Peyer's patch (tissue), 4 donors: ENCODE results near the gene MYH11. TPM values are rescaled to one million over a fixed set of nuclear protein-coding genes. Genes with fewer than 3 reads are reported as not detected.
"Not testable (repeated sequence)": the region's sequence is repeated elsewhere in the genome, so short reads cannot be mapped to it uniquely, and the experiment has no call there.

Source experiments
- DNase-seq, 3 donors: peaks; one replicate each; pipeline ENCODE4 v3.0.0-alpha.2; 2017 to 2019
- H3K27ac ChIP-seq, 4 donors: fragments of 200-600 bp; sonication (generic); one replicate each; pipeline ENCODE4 v1.5.1; 2016 to 2019
- H3K27me3 ChIP-seq, 2 donors: fragments of 200-600 bp; sonication (generic); one replicate each; pipeline ENCODE4 v1.5.1; 2019
- H3K36me3 ChIP-seq, 3 donors: fragments of 200-600 bp; sonication (generic); one replicate each; pipeline ENCODE4 v1.5.1; 2016 to 2019
- H3K4me1 ChIP-seq, 4 donors: fragments of 200-600 bp; sonication (generic); one replicate each; pipeline ENCODE4 v1.5.1; 2016 to 2019
- H3K4me3 ChIP-seq, 4 donors: fragments of 200-600 bp; sonication (generic); 1 replicate in 3 of 4; 2 replicates in 1 of 4; pipeline ENCODE4 v1.5.1; 2016 to 2019; ENCODE audit warnings: mild to moderate bottlenecking in 1 of 4
- H3K9me3 ChIP-seq, 4 donors: fragments of 200-600 bp; sonication (generic); one replicate each; pipeline ENCODE4 v1.5.1; 2016 to 2019; ENCODE audit warnings: mild to moderate bottlenecking in 1 of 4
- CTCF ChIP-seq, 6 experiments: fragments of 450-650 bp in 4 of 6; fragments of 200-600 bp in 2 of 6; sonication (generic) in 1 of 6; IDR thresholded peaks; one replicate each; pipeline ENCODE4 v1.5.1; 2017 to 2019; ENCODE audit warnings: antibody characterized with exemption in 6 of 6, mild to moderate bottlenecking in 3 of 6, moderate library complexity in 1 of 6
- POLR2A ChIP-seq, 2 donors: fragments of 450-650 bp; IDR thresholded peaks; one replicate each; pipeline ENCODE4 v1.5.1; 2017; ENCODE audit warnings: antibody characterized with exemption in 2 of 2, mild to moderate bottlenecking in 2 of 2, moderate library complexity in 2 of 2
- total RNA-seq, 4 donors: library from RNA; depleted of rRNA; stranded (reverse); fragments of >200 nt; gene quantifications; one replicate each; pipeline ENCODE4 v1.1.0, GENCODE V29; 2016

Gene MYH11
- total RNA-seq, 4 donors from 2014 or later, result 39.2 to 248 (median 131) TPM

- H3K36me3 ChIP-seq, result no peaks in the 10 kb centered on the region
- H3K4me3 ChIP-seq, result no peak overlapping the region
- H3K27ac ChIP-seq, result peak overlapping the region in 1 of 4 donors; percentile 64
- no peak for TF ChIP-seq CTCF (IDR thresholded peaks at IDR 0.05)
- TF ChIP-seq POLR2A (IDR thresholded peaks at IDR 0.05), result no peak
- no peaks in the 10 kb centered on the region for H3K9me3 ChIP-seq
- no peak for DNase-seq
- peaks cover 0 to 7% (median 0%) of the 10 kb centered on the region in 4 donors for H3K4me1 ChIP-seq
- H3K27me3 ChIP-seq, result no peaks in the 10 kb centered on the region
Observed at GRCh38 chr16:15822957-15823356, 33.9 kb downstream of the MYH11 start.

- Histone ChIP-seq H3K4me1 (no peaks in the 10 kb centered on the region), H3K36me3 (no peaks in the 10 kb centered on the region), H3K27me3 (no peaks in the 10 kb centered on the region), H3K4me3 (no peak overlapping the region), H3K27ac (no peak overlapping the region), H3K9me3 (peaks cover 0 to 3% (median 0%) of the 10 kb centered on the region in 4 donors)
- DNase-seq, result no peak
- no peak for TF ChIP-seq CTCF (IDR thresholded peaks at IDR 0.05)
- TF ChIP-seq POLR2A (IDR thresholded peaks at IDR 0.05), result no peak
Observed at GRCh38 chr16:15820837-15821236, 36.0 kb downstream of the MYH11 start.

GRCh38 chr16:15819046-15819445 is 37.8 kb downstream of the MYH11 start:
- Histone ChIP-seq H3K36me3 (no peaks in the 10 kb centered on the region), H3K27ac (no peak overlapping the region), H3K4me1 (no peaks in the 10 kb centered on the region), H3K9me3 (peaks cover 0 to 3% (median 0%) of the 10 kb centered on the region in 4 donors), H3K27me3 (no peaks in the 10 kb centered on the region), H3K4me3 (no peak overlapping the region)
- TF ChIP-seq POLR2A (IDR thresholded peaks at IDR 0.05) (no peak), CTCF (IDR thresholded peaks at IDR 0.05) (no peak)
- no peak for DNase-seq

- peaks cover 0 to 3% (median 0%) of the 10 kb centered on the region in 4 donors for H3K9me3 ChIP-seq
- peak overlapping the region in 1 of 4 donors; percentile 22 for H3K27ac ChIP-seq
Observed at GRCh38 chr16:15817446-15817845, 39.4 kb downstream of the MYH11 start.

GRCh38 chr16:15816228-15816627 is 40.6 kb downstream of the MYH11 start:
- H3K27ac ChIP-seq, result no peak overlapping the region
- no peak for DNase-seq
- no peak overlapping the region for H3K4me3 ChIP-seq
- H3K9me3 ChIP-seq, result peaks cover 0 to 3% (median 0%) of the 10 kb centered on the region in 4 donors
- no peak for TF ChIP-seq CTCF (IDR thresholded peaks at IDR 0.05)
- TF ChIP-seq POLR2A (IDR thresholded peaks at IDR 0.05), result no peak
- H3K27me3 ChIP-seq, result no peaks in the 10 kb centered on the region
- no peaks in the 10 kb centered on the region for H3K36me3 ChIP-seq
- H3K4me1 ChIP-seq, result peaks cover 0 to 10% (median 0%) of the 10 kb centered on the region in 4 donors

More at GRCh38 chr16:15817446-15817845, 39.4 kb downstream of the MYH11 start:
- no peaks in the 10 kb centered on the region for H3K27me3 ChIP-seq
- no peak overlapping the region for H3K4me3 ChIP-seq
- TF ChIP-seq POLR2A (IDR thresholded peaks at IDR 0.05), result no peak
- no peak for TF ChIP-seq CTCF (IDR thresholded peaks at IDR 0.05)
- DNase-seq, result no peak
- H3K36me3 ChIP-seq, result no peaks in the 10 kb centered on the region
- no peaks in the 10 kb centered on the region for H3K4me1 ChIP-seq

GRCh38 chr16:15812401-15812750 is 44.5 kb downstream of the MYH11 start:
- not testable (repeated sequence) for H3K36me3 ChIP-seq, DNase-seq, H3K9me3 ChIP-seq, H3K4me3 ChIP-seq, H3K27me3 ChIP-seq
- Histone ChIP-seq H3K27ac (peak overlapping the region in 2 of 4 donors; percentile 19 to 74), H3K4me1 (peaks cover 0 to 11% (median 0%) of the 10 kb centered on the region in 4 donors)
